DMS114 treated with DMSO at 0.1 percent for 48 hours (cell line): ENCODE measurements around the gene HDAC4.

ENCODE experiments used
- DNase-seq: peaks from one replicate; lab custom pipeline; 2025; ENCODE audit not compliant: unreplicated experiment; lab: John Stamatoyannopoulos, UW

The HDAC4 gene

DNA sequence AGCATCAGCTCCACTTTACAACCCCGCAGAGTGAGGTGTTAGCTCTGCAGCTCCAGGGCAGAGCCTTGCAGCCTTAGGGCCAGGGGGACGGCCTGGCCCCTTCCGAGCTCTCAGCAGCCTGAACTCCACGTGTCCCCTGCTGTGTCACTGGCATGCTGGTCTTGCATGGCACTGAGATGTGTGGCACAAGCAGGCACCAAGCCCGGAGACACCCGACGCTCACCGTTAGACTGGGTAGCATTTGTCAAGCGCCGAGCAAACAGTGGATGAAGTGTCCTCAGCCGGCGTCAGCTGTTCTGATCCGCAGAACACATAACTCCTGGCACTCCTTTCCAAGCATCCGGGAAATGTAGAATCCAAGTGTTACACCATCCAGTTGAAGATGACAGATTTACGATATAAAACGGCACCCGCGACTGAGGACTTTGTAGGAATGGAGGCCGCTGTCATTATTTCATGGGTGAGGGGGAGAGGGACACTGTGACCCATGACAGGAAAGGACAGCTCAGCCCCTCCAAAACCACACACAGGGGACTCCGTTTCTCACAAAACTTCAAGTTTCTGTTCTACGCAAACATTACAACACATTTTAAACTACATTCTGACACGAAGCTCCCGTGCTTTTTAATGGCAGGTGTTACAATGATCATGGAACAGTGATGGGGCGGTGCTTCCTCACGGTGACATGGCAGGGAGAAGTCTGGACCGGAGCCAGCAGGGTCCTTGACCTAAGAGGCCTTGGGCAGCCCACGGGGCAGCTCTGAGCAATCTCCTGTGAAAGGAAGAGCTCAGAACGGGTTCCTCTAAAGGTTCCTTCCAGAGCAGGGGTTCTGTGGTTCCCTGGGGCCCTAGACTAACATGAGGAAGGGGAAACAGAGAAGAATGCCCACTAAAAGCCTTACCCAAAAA lies 89.4 kb downstream of the HDAC4 start:
- no peak for DNase-seq

DNA sequence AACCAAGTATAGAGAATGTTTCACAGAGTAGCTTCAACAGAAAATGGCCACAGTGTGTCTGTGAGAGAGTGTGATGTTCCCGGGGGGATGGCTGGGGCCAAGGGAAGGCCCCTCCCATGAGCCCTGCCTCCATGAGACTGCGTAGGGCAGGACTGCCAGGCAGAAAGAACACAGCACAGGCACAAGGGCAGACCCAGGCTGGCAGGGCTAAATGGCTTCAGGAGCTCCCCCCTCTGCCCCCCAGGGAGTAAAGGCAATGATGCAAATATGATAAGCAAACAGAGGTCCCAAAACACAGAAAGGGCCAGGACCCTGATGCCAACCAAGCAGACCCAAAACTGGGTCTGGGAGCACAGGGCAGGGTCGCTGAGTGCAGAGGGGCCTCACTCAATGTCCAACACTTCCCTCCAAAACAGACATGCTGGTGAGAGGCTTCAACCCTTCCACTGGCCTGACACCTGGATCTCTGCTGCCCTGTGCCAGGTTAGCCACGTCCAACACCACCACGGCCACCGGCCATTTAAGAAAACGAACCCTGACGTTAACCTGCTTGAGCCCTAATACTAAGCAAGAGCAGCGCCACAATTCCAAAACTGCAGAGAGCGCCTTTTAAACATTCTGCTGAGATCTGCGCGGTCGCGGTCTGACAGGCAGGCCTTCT lies 90.3 kb downstream of the HDAC4 start:
- DNase-seq, result no peak

DNA sequence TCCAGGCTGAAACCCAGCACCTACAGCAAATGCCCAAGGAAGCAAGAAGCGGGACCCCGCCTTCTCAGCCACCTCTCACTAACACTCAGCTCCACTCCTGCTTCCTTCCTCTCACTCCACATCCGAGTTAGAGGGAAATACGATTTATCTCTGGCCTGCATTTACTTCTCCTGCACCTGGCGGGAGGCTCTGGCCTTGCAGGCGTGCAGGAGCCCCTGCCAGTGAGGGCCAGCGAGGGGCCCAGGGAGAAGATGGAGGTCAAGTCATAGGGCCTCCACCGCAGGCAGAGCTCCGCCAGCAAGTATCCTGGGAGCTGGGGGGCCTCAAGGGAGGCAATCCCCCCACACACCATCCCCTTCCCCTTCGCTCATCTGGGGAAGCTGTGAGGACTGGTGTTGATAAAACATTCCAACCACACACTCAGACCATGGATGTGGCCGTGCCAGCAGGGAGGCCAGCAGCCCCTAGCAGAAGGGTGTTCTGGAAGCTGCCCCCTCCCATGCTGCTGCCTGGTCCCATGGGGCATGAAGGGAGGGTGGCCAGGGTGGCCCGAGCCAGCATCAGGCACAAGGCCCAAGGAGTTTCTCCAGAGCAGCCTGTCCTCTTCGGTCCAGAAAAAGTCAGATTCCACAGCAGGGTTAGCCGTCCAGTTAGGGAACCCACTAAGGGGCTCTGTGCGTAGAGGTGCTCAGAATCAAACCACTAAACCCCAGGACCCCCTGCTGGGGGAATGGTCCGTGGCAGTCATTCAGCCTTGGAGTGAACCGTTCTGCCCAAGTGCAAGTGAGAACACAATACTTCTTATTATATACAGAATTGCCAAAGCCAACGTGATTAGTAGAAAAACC lies 91.2 kb downstream of the HDAC4 start:
- DNase-seq, result no peak

DNA sequence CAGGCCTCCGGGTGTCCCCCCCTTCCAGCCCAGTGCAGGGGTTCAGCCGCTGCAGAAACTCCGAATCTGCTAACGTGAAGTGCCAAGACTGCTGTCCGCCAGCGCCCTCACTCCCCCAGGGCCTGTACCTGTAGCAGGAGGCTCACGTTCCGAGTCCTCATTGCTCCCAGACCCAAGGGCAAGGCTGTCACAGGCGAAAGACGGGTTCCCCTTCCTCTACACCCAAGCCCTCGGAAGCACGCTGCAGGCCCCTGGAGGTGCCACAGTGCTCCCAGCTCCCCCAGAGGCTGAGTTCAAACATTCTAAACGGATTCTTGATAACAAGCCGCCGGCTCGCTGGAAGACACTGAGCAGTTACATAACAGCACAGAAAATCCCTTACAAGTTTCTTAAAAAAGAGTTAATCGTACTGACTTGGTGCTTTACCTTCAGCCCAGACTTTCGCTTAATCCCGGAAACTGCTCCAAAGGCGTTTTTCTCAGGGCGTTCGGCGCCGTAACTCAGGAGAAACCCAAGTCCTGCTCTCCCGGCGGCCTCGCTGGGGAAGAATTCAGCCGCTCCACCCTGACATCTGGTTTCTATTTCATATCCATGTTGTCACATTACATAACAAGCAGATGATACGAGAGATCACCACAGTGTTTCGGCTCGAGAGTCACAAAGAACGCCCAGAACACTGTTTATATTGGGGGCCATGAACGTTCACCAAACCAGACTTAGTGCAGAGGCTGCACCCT lies 92.0 kb downstream of the HDAC4 start:
- DNase-seq, result no peak

DNA sequence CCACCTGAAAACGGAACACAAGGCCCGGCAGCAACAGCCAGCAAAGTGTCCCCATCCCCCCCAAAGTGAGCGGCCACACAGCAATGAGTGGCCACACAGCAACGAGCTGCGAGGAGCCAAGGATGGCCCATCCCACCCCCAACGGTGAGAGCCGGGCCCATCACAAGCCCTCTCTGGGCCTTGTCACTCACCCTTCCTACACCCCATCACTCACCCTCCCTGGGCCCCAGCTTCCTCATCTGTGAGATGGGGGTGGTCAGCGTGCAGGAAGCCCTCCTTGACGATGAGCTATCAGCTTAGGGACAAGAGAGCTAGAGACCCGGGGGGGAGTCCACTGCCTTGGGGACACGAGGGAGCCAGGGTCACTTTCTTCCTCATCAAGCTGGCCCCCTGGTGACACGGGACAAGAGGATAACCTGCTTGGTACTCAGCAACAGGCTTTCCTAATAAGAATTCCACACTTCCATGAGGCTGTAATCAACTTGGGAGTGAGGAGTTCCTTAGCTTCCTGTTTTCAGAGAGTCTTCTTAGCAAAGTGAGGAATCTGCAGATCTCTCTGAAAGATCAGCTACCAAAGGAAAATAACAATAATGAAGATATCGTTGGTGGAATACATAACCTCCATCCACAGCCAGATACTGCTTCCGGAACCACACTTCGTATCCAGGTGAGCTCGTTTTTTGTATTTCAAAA lies 92.8 kb downstream of the HDAC4 start:
- DNase-seq, result no peak

DNA sequence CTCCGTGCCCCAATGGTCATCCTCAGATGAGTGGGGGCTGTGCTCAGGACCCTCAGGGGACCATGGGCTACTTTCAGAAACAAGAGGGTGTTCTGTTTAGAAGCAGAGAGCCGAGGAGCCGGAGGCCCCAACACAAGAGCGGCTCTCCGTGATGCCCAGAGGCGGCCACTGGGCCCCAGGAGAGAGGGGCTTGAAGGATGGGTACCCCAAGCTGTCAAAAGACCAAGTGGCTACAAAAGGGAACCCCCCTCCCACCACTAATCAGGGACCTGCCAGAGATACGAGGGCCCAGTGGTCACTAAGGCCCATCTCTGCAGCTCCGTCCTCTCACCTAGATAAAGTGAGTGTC lies 93.6 kb downstream of the HDAC4 start:
- no peak for DNase-seq

DNA sequence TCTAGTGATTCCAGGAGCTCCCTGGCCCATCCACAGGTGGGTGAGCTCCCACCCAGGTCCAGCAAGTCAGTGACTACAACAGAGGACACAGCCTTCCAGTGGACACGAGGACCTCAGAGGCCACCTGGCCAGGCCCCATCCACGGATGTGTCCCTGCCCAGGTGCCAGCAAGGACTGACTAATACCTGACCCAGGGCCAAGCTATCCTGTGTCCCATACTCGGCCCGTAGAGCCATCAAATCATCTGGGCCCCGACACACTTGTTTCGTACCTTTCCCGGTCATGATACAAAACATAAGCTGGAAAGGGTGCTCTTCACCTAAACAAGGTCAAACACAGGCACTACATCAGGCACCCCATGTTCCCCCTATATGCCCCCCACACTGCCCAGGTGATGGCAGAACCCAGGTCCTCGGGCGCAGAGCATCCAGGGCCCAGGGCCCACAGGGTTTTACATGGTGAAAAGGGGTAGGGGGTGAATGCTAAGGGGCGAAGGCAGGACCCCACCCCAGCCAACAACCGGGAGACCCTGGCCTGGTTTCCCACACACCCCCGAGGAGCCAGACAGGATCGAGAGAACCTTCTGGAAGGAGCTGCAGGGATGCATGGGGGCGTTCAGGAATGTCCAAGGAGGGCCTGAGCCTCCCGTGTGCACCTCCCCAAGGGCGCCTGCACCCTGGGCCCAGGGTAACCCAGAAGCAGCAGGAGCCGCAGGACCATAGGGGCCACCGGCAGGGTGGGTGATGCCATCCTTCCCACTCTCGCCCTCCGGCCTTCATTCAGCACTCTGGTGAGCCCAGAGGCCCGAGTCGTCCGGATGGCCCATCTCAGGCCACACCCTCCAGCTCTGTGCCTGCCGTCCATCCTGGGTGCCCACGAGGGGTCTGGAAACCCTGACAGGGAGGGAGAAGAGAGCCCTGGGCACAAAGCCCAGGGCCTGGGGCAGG lies 94.3 kb downstream of the HDAC4 start:
- DNase-seq, result no peak

DNA sequence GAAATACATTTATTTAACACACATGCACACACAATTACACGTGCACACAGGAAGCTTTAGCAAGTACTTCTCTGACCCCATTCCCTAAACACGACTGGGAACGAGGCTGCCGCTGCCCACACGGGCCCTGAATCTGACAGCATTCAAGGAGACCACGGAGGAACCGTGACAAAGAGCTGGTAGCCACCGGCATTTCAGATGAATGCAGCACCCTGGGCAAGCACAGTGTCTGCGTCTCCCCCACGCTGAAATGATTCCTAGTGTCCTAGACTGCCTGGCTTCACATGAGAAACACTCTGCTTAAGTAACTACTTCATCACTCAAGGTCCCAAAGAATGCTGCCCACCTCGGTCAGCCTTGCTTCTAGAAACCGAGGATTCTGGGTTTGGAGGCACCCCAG lies 95.0 kb downstream of the HDAC4 start:
- DNase-seq, result no peak

DNA sequence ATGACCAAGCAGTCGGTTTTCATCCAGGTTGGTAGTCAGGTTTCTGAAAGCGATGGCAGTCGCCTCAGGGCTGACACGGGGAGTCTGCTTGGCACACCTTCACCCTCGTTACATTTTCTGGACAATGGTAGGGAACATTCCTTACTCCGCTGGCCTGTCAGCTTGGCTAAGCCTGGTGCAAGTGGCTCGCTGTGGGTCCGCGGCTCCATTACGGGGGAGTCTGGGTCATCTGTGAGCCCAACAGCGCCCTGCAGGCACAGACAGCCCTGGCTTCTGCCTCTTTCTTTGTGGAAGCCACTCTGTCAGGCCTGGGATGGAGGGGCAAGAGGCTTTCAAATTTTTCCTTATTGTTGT lies 95.6 kb downstream of the HDAC4 start:
- DNase-seq, result no peak

DNA sequence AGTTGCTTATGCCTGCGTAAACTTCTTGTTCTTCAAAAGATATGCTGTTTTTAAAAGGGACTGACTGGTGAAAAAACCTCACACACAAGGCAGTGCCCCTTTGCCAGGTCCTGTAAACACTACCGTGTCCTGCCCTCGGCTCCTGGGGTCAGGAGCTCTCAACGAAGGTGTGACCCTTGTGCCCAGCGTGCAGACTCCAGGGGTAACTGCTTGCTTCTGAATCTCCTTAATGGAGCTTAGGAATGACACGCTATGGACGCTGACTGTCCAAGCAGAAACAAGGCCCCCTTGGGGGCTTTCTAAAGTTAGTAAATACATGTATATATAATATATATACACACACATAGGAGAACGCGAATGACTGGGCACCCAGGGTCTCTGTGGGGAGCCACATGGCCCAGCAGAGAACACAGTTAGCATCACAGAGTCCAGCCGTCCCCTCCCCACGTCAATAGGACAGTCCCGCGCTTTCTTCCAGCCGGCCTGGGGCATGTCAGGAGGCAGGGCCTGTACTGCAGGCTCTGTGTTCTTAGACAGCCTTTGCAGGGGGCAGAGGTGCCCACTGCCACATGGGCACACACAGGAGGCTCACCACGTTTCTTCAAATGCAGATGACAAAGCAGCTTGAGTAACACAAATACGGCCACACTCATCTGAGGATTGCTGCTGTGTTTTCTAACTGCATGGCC lies 96.1 kb downstream of the HDAC4 start:
- DNase-seq, result no peak

DNA sequence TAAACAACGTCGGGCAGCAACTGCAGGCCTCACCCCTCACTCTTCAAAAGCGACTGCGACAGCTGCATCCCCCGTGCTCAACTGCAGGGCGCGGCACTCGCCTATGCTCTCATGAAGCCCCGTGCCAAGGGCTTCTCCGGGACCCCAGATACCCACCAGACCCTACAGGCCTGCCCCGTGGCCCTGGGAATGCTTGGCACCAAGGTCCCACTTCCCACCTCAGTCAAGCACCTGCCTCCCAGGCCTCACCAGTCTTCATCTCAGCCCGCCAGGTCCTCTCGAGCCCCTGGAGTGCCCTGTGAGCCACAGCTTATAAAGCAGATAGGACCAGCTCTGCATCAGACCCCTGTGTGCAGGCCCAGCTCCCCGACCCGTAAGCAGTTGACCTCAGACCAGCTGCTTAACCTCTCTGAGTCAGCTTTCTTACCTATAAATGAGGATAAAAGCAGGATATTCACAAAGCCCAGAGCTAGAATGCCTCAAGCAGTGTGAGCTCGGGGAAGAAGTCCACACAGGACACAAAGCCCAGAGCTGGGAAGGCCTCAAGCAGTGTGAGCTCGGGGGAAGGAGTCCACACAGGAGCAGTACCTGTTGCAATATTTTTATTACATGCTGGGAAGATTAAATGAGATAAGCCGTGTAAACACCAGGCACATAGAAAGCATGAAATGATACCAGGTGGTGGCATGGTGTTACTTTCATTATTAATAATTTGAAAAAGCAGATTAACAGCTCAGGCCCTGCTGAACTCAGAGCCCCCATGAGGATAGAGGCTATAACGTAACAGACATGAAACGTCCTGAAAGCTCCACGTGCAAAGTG lies 96.9 kb downstream of the HDAC4 start:
- DNase-seq, result no peak

DNA sequence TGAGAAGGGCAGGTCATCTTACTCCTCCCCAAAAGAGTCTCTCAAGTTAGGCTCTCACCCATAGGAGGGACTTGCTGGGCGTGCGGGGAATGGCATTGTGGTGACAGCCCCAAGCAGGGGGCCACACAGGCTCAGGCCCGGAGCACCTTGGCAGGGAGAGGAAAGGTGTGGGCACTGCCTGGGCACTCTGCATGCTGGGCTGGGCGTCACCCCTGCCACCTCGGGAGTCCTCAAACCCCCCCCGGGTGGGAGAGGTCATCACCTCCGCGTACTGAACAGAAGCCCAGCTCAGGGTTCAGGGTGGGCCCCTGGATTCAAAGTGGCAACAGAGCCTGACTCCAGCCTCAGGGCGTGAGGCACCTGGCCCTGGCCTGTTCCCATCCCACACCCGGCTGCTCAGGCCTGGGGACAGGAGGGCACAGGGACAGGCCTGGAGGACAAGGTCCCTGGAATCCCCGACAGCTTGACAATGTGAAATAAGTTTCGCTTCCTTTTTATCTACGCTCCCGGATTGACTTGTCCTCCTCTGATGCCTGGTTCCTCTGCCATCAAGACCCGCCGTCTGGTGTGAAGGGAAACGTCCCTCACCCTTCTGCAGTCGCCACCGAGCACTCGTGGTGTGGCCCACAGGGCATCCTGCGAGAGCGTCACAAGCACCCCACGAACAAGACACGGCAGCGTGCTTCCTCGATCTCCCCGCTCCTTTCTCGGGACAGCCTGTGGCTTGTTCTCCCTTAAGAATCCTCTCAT lies 97.8 kb downstream of the HDAC4 start:
- DNase-seq, result no peak

DNA sequence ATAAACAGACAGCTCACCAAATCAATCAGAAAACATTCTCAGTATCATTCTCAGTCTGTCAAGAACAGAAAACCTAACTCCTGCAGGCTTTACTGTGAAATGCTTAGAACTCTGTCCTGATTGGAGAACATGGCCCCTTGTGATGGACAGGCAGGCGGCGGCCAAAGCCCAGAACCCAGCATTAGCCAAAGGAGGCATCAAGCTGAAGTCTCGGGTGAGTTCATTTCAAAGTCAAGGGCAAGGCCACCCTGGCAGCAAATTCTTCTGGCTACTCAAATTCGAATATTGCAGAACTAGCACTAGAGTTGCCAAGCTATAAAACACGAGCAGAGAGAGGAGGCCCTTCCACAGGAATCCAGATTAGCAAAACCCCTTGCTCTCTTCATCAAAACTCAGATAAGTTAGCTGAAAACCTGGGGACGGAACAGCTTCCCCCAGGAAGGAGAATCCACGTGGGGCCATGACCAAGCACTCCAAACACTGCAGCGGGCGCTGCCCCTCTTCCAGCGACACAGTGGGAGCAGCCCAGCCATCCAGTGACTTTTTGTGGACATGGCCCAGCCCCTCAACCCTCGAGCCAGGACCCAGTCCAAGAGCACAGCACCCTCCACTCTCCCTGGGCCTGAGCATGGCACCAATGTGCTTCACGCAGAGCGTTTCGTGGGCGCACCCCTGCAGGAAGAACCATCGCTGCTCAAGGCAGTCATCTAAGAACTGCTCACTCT lies 98.6 kb downstream of the HDAC4 start:
- no peak for DNase-seq

DNA sequence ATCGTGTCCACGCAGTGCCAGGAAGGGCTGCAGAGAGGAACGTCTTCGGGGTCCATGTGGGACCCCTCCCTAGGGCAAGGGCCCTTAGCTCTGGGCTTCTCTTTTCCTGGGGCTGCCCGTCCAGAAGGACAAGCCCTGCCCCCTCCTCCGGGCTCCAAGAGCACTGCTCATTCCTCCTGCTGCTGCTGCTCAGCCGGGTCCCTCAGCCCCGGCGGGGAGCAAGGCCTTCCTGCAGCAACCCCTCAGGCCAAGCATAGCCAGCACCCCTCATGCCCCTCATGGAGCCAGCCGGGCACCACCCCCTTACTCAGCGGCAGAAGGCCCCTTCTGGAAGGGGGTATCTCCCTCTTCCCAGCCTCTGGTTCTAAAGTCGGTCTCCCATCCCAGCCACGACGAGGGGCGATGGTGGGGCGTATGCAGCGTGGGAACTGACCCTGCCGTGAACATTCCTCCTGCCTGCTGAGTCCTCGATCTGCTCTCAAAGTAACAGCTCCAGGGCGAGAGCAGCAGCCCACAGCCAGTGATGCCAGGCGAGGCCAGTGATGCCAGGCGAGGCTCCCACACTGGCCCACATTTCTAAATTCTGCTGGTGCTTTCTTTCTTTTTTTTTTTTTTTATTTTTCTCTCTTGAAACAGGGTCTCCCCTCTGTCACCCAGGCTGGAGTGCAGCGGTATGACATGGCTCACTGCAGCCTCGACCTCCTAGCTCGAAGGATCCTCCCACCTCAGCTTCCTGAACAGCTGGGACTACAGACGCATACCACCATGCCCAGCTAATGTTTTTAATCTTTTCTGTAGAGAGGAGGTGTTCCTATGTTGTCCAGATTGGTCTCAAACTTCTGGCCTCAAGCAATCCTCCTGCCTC lies 99.7 kb downstream of the HDAC4 start:
- DNase-seq, result no peak

DNA sequence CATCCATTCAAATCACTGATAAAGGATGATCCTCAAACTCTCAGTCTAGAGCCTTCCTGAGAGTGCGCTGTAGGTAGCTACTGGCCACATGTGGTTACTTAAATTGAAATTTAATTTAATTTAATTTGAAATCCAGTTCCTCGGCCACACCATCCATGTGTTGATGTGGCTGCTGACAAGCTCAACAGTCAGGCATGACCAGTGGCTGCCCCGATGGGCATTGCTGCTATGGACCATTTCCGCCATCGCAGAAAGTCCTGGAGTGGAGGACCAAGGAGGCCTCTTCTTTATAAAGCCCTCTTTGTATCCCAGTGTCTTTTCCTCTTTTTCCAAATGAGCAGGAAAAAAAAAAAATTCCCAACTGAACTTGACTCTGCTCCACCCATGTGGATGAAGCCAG lies 100.6 kb downstream of the HDAC4 start:
- no peak for DNase-seq
